Epithelial cell of esophagus (primary cell): ENCODE data around the gene IP6K1.
"Not testable (repeated sequence)": the region's sequence is repeated elsewhere in the genome, so short reads cannot be mapped to it uniquely, and the experiment has no call there.

ENCODE experiments used
- DNase-seq: peaks from one replicate; pipeline ENCODE4 v3.0.0; 2010; ENCODE audit warnings: low read depth
- H3K4me3 ChIP-seq: 2 replicates; pipeline ENCODE4 v1.5.1; 2011; ENCODE audit warnings: mild to moderate bottlenecking, low read length, control low read depth
- TF ChIP-seq, protein P1 (sequence below): IDR thresholded peaks from 2 replicates; pipeline ENCODE4 v1.5.1; 2011; ENCODE audit warnings: low read depth, mild to moderate bottlenecking, low read length, control low read depth, inconsistent platforms; ENCODE audit not compliant: insufficient read depth; ENCODE audit errors: missing control alignments

The IP6K1 gene

DNA sequence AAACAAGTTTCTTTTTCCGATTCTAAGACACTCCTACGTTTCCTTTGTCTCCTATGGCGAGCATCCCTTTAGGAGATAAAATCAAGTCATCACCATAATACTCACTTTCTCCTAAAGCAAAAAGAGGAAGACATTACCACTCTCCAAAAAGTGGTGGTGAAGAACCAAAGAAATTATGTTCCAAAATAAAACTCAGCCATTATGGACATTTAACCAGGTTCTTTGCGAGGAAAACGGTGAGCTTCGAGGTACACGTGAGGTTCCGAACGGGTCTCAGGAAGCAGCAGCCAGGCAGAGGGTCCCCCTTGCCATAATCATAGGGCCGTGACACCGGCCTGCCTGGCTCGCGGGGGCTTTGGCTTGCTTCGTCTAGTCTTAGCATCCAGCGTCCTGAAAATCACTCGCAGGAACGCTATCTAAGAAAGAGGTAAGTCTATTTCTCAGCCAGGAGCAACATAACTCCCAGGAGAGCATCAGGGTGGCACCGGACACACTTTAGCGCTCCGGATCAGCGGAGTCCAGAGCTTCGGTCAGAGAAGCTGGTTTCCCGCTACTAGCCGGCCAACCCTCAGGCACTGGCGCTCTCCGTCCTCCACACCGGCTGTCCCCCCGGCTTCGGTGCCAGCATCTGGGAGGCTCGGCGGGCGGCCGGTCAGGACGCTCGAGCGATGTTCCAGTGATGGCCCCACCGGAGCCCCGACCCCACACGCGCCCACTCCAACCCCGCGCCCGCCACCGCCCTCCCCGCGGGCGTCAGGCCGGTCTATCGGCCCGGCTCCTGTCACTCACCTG lies 581 bp downstream of the IP6K1 start:
- peak; percentile 37 for DNase-seq
- TF ChIP-seq, protein P1, sequence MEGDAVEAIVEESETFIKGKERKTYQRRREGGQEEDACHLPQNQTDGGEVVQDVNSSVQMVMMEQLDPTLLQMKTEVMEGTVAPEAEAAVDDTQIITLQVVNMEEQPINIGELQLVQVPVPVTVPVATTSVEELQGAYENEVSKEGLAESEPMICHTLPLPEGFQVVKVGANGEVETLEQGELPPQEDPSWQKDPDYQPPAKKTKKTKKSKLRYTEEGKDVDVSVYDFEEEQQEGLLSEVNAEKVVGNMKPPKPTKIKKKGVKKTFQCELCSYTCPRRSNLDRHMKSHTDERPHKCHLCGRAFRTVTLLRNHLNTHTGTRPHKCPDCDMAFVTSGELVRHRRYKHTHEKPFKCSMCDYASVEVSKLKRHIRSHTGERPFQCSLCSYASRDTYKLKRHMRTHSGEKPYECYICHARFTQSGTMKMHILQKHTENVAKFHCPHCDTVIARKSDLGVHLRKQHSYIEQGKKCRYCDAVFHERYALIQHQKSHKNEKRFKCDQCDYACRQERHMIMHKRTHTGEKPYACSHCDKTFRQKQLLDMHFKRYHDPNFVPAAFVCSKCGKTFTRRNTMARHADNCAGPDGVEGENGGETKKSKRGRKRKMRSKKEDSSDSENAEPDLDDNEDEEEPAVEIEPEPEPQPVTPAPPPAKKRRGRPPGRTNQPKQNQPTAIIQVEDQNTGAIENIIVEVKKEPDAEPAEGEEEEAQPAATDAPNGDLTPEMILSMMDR: no peak
- H3K4me3 ChIP-seq: peak overlapping the region; percentile 90

DNA sequence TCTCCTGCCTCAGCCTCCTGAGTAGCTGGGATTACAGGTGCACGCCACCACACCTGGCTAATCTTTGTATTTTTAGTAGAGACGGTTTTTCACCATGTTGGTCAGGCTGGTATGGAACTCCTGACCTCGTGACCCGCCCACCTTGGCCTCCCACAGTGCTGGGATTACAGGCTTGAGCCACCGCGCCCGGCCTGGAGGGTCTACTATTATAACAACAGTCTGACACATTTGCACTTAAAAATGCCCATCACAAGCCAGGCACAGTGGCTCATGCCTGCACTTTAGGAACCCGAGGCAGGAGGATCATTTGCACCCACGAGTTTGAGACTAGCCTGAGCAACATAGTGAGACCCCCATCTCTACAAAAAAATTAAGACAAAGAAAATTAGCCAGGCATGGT lies 4.1 kb downstream of the IP6K1 start:
- H3K4me3 ChIP-seq, DNase-seq: not testable (repeated sequence)

DNA sequence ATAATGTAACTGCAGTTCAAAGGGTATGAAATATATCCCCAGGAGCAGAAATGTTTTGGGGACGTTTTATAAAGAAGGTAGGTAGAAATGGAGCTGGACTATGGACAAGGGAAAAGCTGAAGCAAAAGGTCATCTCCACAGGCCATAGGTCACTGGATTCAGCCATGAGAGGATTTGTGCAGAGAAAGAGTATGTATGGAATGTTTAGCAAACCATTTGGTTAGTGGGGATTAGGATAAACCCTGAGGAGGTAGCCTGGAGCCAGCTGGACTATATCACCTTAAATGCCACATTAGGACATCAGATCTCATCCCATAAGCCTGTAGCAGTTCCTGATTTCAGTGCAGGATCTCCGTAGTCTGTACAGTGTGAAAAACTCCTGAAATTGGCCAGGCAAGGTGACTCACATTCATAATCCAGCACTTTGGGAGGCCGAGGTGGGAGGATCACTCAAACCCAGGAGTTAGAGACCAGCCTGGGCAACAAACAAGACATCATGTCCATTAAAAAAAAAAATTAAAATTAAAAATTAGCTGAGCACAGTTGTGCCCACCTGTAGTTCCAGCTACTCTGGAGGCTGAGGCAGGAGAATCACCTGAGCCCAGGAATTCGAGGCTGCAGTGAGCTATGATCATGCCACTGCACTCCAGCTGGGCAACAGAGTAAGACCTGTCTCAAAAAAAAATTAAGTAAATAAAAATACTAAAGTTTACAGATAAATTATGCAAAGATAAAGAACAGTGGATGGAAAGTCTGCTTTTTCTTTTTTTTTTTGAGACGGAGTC lies 4.7 kb downstream of the IP6K1 start:
- H3K4me3 ChIP-seq: no peak overlapping the region
- TF ChIP-seq, protein P1: no peak
- DNase-seq: no peak

DNA sequence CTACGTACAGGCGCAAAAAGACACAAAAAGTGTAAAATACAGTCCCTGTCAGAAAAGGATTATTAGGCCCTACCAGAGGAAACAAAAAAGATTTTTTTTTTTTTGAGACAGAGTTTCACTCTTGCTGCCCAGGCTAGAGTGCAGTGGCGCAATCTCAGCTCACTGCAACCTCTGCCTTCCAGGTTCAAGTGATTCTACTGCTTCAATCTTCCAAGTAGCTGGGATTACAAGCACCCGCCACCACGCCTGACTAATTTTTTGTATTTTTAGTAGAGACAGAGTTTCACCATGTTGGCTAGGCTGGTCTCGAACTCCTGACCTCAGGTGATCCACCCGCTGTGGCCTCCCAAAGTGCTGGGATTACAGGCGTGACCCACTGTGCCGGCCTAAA lies 5.4 kb downstream of the IP6K1 start:
- not testable (repeated sequence) for DNase-seq, H3K4me3 ChIP-seq

DNA sequence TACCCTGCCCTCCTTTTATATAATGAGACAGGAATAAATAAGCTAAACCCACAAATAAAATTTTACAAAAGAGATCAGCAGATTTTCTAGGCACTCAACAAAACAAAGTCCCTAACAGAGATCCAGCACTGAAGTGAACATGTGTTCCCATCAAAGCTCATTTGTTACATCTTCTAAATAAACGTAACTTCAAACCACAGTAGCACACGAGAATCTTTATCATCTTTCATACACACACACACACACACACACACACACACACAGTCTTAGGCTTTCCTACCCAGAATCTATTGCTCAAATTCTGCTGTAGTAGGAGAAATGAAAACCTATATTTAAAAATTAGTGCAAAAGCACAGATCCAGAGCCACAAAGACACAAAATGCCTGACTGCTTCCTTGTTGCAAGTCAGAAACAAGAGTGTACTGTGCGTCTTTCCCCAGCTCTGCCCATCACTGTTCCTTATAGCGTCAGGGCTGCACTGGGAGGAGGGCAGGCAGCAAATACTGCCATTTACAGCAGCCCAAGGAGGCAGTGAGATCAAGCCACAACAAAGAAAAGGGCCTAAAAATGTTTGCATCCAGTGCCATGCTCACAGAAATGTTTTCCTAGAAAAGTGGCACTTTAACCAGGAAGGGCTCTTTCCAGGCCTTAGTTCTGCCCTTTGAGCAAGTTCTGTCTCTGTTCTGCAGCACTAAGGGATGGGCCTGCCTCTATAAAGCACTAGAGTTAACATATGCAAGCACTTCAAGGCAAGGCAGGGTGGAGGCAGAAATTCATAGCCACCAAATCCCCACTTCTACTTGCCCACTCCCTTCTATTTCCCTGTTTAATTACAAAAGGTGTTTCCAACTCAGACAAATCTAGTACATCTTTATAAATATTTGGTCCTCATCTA lies 6.0 kb downstream of the IP6K1 start:
- TF ChIP-seq, protein P1: no peak
- no peak for DNase-seq
- no peak overlapping the region for H3K4me3 ChIP-seq

DNA sequence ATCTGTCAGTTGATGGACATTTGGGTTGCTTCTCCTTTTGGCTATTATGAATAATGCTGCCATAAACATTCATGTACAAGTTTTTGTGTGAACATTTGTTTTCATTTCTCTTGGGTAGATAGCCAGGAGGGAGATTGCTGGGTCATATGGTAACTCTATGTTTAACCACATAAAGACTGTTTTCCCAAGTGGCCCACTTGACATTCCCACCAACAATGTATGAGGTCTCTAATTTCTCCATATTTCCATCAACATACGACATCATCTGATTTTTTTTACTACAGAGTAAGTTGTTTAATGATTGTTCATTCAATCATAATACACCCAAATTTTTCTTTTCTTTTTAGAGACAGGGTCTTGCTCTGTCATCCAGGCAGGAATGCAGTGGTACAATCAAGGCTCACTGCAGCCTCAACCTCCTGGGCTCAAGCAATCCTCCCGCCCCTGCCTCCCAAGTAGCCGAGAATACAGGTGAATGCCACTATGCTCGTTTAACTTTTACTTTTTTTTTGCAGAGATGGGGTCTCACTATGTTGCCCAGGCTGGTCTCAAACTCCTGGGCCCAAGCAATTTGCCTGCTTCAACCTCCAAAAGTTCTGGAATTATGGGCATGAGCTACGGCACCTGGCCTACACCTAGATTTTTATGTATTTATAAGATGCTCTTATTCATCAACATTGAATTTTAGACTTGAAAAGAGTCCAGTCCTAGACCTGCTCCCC lies 6.8 kb downstream of the IP6K1 start:
- H3K4me3 ChIP-seq: no peak overlapping the region
- DNase-seq: no peak
- TF ChIP-seq, protein P1: no peak

DNA sequence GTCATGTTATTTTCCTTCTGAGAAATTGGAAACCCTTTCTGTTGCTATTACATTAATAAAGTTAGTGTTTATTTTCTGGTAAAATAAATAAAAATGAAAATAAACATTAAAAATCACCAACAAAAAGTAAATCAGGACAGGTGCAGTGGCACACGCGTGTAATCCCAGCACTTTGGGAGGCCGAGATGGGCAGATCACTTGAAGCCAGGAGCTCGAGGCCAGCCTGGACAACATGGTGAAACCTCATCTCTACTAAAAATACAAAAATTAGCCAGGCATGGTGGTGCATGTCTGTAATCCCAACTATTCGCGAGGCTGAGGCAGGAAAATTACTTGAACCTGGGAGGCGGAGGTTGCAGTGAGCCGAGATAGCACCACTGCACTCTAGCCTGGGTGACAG lies 10.2 kb downstream of the IP6K1 start:
- DNase-seq, H3K4me3 ChIP-seq: not testable (repeated sequence)

DNA sequence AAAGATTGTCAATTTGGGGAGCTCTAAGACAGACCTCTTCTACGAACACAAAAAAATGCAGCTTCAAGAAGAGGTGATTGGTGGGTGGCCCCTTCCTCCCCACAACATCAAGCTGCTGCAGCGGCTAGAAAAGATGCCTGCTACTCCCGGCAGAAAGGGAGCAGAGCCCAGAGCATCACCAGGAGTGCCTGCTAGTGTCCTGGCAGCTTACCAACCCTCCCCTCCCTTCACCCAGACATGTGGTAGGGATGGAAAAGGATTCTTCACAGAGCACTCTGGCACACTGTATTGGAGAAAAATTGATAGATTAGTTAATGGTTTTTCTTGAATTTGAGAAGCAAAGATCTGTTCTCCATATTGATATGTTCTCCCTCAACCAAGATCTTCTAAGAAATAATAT lies 10.8 kb downstream of the IP6K1 start:
- no peak for DNase-seq

More for the DNA sequence above, 10.8 kb downstream of the IP6K1 start:
- TF ChIP-seq, protein P1: no peak
- H3K4me3 ChIP-seq: no peak overlapping the region
